NCI-H2196 treated with DMSO at 0.1 percent for 48 hours (cell line): ENCODE results near the gene SH3TC2.
A peak's percentile ranks its signal among the peaks of the same experiment; 100 is the strongest.

Experiments
- DNase-seq: peaks from one replicate; lab custom pipeline; 2025; ENCODE audit not compliant: unreplicated experiment; lab: John Stamatoyannopoulos, UW

SH3TC2 gene

DNA sequence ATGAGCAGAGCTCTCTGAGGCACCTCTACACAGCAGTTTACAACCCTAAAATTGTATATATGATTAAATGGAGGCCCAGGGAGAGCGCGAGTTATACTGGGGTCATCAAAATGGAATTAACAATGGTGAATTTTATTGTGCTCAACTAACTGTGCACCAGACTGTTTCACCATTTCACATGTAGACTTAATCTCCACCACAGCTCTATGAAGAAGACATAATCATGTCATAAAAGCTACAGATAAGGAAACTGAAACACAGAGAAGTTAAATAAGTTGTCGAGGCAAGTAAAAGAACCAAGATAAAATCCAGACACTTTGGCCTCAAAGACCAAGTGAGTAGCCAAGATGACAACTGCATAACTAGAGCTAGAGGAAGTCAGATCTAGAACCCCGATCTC lies 1.5 kb downstream of the SH3TC2 start:
- DNase-seq, result no peak

DNA sequence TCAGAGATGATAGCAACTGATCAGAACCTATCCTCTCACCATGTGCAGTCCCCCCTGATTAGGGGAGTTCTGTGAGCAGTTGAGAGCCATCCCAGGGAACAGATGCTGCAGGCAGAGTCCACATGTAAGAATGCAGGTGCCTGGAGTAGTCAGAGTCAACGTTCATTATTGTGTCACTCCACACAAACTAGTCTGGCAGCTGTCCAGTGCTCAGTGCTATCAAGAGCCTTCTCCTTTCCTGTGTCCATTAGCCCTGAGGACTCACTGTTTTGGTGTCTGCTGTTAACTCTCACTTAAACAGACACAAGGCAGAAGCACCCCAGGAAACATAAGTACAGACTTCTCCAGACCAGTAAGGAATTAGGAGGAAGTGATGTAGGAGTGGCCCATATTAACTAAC lies 2.5 kb downstream of the SH3TC2 start:
- DNase-seq, result no peak

DNA sequence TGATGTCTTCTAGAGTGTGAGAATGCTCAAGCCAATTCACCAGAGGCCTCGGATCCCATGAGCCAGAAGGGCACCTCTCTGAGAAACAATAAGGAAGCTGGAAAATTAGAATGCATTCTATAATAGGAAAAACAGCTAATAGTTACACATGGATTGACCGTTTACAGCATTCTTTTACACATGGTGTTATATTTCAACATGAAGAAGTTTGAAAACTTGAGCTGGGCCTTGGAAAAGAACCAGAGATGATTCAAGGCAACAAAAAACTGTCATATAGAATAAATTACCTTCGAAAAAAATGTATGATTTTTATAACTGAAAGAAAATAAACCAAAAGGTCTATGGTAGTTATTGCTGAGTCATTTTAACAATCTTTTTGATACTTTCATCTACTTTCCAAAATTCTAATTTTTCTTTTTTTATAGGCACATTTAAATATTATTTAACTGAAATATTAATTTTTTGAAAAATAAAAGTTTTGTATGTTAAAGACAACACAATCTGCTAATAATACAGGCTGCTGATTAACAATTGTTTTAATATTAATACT lies 6.2 kb downstream of the SH3TC2 start:
- DNase-seq, result no peak

DNA sequence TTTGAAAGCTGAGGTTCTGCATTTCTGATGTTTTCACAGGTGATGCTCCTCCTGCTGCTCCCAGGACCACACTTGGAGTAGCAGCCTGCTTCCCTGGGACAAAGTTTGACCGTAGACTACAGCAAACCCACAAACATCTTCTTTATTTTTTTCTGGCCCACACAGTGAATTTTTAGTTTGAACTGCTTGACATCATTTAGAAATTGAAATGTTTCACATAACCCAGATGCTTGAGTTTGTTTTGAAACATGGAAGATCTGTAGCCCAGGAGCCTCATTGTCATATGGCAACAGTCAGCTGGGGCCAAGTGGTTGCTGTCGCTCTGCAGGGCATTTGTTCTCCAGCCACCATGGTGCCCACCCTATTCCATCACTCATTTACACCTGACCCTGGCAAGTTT lies 8.4 kb downstream of the SH3TC2 start:
- DNase-seq, result no peak

DNA sequence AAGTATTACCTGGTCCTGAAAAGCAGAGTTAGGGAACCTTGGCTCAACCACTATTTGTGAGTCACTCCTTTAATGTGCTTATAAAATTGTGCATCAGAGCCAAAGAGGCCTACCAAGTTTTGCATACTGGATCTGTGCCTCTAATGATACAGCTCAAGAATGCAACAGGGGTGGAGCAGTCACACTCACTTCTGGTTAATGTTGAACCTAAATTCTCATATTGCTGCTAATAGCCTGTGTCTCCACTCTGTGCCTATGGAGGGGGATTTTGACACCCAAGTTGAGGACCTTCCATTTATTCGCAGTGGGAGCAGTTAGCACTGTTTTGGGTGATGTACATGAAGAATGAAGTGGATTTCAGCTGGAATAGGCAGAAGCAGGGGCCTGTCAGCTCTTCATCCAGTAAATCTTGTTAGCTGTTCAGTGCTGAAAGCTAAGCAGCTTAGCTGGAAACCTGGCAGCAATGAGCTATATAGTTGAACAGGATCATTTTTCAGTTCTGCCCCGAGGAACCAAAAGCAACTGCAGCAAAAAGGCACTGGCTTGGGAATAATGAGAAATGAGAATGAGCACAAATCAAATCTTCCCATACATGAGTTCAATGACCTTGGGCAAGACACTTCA lies 9.7 kb downstream of the SH3TC2 start:
- DNase-seq, result no peak

DNA sequence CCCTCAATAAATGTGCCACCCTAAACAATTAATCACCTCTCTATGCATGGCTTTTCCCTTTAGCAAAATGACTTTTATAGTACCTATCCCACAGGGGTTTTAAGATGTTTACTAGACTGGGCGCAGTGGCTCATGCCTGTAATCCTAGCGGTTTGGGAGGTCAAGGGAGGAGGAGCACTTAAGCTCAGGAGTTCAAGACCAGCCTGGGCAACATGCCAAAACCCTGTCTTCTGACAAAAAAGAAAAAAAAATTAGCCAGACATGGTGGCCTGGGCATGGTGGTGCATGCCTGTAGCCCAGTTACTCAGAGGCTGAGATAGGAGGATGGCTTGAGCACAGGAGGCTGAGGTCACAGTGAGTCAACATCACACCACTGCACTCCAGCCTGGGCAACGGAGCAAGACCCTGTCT lies 13.5 kb downstream of the SH3TC2 start:
- no peak for DNase-seq

DNA sequence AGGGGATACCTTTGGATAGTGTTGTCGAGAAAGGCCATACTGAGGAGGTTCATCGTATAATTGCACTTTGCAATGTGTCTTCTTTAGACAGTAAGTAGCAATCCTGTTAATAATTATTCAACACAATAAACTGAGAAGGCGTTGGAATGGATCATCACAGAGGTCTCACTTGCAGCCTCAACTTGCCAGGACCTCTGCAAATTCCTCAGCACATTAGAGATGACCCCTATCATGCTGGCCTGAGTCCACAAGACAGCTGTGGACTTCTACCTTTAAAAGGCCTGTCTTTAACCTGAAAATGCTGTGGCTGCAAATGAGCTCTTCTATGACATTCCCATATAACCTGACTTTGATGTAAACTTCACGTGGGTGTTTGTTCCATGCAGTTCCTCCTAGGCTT lies 14.1 kb downstream of the SH3TC2 start:
- DNase-seq, result no peak

DNA sequence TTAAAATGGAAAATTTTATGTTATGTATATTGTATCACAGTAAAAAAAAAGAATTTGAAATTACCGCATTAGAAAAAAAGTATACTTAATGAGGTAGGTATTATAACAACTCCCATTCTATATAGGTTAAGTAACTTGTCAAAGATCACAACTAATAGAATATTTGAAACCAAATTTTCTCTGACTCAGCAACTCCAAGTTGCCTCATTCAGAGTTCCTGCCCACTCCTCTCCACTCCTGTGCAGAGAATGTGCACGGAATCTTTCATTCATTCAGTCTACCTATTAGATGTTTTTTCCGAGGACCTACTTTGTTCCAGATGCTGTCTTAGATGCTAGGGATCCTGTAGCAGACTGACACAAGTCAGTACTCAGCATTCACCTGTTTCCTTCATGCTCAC lies 15.4 kb downstream of the SH3TC2 start:
- no peak for DNase-seq

DNA sequence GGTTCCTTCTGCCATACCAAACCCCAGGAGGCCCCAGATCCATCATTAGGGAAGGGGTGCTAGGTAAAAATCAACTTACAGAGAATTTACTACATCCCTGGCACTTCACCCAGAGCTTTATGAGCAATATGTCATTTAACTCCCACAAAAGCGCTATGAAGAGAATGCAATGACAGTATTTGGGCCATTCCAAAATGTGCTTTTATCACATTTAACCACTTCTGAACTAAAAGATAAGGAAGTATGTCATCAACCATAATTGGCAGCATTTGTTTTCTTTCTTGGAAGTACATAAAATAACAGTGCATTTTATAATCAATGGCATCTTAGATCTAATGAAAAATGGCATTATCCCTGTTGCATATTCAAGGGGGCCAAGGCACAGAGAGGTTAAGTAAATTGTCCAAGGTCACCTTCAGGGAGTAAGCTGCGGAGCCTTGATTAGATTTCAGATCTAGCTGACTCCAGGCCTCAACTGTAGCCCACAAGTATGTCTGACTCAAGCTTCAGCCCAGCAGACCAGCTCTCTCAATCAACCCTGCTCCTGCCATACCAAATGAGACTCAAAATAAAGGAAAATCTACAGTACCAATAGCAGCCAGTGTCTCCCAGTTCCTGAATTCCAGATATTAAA lies 16.5 kb downstream of the SH3TC2 start:
- DNase-seq, result no peak

DNA sequence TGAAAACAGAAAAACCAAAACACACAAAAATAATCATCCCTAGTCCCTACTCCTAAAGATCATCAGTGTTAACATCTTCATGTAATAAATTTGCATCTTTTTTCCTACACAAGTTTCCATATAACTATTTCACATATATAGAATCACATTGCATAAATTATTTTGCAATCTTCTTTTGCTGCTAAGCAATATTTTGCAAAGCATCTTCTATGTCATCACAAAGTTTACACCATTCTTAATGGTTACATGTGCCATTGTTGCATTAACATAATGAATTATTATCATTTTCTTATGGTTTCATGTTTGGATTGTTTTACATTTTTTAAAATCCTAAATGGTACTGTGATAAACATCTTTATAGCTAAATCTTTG lies 17.8 kb downstream of the SH3TC2 start:
- no peak for DNase-seq

DNA sequence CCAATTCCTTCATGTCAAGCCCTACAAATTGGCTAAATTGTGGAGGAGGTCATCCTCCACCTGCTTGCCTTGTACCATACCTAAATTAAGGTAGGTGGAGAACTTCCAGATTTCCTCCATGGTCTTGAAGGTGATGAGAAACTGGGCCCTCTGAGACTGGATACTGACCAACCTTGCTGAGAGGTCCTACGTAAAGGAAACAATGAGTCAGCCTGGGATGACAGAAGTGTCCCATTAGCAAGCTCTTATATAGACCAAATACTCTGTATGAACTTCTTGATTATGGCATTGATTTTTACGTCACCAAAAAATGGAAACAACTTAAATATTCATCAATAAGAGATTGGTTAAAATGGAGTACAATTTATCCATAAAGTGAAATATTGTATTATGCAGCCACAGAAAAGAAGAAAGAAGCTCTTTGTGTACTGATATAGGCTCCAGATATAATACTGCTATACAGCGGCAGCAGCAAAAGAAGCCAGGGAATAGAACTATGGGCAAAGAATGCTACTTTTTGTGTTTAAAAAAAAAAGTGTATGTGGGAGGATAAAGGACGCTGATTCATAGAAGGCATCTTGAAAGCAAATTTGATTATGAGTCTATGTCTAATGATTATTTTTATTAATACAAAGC lies 18.3 kb downstream of the SH3TC2 start:
- DNase-seq, result no peak

DNA sequence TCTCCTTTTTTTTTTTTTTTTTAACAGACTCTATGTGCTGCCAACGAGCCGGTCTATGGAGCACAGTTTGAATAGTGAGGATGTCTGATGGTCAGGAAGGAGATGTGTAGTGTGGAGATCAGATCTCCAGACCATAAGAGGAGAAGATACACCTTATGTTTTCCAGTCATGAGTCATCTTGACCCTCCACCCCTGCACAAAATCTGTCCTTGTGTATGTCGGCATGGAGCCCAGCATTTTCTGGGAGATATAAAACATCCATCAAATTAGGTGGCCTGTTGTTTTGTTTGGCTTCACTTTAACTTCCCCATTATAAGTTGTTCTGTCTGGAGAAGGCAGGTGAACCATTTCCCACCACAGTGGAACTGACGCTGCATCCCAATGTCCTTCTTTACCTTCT lies 19.2 kb downstream of the SH3TC2 start:
- no peak for DNase-seq

DNA sequence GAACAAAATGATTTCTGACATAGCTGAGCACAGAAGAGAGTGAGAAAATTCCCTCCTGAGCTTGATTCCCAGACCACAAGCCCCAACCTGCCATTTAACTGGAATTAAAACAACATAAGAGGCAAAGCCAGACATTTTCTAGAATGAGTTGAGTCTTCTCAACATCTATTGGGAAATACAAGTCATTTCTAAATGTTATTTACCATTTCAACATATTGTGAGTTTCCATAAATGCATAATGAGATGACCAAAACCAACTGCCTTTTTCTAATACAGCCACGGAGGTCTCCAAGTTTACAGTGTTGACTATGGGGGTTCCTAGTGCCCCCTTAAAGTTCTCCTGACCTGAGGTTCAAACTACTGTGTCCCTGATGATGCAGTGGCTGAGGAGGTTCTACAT lies 20.0 kb downstream of the SH3TC2 start:
- no peak for DNase-seq

DNA sequence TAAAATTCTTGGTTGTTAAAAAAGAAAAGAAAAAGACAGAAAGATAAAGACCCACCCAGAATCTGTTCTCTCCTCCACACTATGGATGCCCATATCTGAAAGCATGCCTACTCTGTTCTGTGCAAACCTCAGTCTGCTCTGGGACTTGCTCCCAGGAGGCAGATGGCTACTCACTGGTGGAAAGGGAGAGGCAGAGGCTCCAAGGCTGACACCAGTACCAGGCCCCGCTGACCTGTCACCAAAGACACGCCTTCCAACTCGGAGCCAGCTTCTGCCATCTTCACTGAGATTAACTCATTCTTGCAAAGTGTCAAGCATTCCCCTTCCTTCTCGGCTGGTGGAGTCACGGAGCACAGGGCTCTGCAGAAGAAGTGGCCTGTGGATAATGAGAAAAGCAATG lies 21.6 kb downstream of the SH3TC2 start:
- no peak for DNase-seq

DNA sequence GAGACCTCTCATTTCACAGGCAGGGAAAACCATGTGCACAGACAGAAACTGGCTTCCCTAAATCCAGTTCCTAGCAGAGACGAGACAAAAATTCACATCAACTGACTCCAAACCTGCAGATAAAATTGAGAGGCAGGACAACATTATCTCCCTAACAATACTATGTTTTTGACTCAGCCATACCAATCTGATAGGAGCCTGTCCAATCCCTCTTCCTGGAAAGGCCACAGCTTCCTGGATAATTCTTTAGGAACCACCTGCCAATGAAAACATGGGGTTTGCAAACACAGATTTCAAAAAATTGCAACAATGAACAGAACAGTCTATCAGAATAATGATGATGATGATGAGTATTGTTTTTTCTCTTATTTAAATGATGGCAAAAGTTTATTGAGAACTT lies 22.4 kb downstream of the SH3TC2 start:
- no peak for DNase-seq

DNA sequence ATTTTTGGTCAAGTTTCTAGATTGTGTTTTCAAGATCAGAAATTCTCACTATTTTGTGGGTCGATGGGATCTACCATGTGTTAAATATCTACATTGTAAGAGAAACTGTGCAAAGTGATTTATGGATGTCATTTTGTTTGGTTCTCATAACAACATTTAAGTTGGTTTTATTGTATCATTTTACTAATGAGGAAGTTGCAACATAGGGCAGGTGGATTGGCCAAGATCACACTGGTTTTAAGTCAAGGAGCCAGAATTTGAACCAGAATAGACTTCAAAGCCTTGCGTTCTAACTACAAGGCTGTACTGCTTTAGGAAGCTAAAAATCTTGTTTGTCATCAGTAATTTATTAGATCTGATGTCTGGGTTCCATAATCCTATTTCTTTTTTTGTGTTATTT lies 23.4 kb downstream of the SH3TC2 start:
- no peak for DNase-seq

DNA sequence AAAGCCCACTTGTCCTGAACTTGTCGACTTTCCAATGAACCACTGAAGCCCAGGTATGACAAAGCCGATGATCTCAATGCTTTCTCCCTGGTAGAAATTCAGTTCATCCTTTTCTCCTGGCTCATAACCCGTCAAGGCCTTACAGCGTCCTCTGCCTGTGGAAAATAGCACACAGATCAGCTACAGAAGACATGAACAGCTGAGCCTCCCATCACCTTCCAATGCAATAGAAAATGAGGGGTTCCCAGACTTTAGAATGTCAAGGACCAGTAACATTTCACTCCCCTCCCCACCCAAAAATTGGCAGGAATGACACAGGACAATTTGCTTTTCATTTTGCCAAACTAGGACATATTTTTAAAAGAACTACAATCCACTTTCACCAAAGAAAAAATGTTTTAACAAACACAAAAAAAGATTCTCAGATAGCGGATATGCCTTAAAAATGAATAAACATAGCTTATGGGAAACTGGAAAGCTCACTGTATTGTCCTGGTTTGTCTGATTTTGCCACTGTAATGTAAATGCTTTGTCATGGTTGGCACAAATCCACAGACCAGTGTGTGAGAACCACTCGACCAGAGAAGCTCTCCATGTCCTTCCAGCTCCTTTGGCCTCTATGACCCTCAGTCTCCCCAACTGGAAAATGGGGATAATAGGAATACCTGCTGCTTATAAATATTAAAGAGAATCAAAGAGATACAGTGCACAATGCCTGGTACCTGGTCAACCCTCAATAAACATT lies 24.4 kb downstream of the SH3TC2 start:
- no peak for DNase-seq

DNA sequence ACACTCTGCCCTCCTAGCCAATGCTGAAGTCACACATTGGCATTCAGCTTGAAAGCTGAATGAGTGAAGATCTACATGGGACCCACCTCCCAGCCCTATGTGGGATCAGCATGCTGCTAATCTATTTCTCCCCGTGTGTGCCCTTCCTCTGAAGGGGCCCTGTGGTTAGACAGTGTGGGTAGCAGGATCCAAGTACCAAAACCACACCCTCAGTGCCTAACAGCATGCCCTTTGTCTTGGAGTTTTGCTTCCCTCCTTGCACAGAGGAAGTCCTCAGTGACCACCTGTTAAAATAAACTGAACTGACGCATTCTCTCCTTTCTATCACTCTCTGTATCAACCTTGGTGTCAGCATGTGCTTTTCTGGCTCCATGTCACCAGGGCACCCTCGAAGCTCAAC lies 25.0 kb downstream of the SH3TC2 start:
- no peak for DNase-seq

DNA sequence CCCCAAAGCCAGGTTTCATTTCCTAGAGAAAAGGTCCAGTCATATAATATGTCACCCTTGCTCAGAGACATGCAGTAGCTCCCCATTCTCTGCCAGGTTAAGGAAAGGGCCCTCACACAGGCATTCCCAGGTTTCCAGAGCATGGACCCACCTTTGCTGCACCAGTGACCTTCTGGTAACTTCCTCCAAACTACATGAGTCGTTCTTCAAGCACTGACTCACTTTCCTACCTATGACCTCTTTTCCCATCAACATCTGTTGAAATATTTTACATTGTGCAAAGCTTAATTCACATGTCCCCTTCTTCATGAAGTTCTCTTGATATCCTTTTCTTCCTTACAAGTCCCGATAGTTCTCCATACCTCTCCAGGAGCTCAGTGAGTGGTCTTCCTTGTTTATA lies 25.9 kb downstream of the SH3TC2 start:
- DNase-seq, result no peak

DNA sequence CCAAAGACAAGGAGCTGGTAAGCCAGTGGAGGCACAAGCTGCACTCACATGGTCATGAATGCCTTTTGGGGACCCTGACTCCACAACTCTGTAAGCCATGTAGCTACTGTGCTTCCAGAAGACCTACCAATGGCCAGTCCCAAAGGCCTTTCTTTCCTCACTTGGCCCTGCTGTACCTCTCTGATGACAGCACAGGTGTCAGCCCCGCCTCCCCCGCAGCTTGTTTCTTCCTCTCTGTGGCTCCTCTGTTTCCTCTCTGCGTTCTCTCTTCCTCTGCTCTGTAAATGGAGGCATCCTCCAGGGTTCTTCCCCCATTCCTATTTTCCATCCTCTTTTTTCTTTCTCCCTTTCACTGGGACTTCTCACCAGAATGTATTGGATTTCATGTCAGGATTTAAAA lies 26.7 kb downstream of the SH3TC2 start:
- DNase-seq, result no peak

DNA sequence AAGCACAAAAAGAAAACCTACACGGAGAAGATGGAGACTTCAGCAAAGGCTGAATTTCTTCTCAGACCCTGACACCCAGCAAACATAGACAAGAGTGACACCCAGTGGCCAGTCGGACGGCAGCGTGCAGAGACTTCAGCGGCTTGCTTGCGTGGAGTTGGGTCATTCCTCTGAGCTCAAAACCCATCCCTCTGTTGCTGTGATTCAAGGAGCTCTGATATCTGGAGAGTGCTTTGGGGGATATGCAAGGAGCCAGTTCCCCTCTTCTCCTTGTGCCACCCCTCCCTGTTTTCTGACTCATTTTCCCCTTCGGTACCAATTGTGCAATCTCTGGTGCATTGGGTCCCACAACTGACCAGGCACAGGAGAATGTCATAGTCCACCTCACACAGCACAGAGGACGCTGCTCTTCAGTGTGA lies 27.5 kb downstream of the SH3TC2 start:
- DNase-seq, result peak; percentile 22

DNA sequence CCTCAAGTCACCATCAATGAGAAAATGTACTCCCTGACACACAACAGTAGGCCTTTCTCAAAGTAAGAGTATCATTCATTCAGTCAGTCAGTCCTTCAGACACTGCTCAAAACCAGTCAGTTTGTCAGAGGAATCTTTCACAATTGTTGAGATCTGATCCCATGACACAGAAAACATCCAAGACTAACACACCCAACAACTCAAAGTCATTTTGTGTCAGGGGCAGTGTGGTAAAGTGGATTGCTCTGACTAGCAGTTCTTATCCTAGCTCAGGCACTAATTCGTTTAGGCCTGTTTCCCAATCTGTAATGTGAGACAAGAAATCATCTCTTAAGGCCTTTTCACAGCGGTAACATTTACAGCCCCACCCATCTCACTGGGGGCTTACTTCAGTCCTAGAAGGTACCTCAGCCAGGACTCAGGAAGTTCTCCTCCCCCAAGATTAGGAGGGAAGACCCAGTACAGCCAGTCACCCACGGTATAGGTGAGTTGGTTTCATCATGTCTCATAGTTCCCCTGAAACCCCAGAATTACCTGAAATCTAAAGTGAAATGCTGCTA lies 31.9 kb downstream of the SH3TC2 start:
- DNase-seq, result no peak
